ENCODE results near the gene GRPEL2.
A peak's percentile ranks its signal among the peaks of the same experiment; 100 is the strongest.

Gene GRPEL2

DNA sequence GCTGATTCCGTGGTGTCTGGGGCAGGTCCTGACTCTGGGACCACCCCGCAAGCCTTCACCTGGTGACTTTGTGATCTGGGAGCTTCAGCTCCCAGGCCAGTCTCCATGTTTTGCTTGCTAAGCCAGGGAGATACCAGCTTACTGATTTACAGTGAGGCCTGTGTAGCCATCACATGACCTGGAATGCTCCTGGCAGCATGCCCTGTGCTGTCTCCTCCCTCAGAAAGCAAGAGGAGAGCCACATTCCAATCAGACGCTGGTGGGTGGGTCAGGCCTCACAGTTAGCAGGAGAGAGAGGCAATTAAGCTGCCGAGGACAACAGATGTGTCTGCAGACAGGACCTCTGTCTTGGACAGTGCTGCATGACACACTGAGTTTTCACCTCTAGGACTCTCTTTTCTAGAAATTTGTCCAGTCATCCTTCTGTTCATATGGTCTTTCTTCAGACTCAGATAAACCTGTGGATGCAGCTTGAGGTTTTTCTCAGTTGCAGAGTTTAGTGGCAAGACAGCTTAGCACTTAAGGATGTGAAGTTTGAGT, 24.4 kb upstream of the GRPEL2 start:
- peak; percentile 71 for DNase-seq

DNA sequence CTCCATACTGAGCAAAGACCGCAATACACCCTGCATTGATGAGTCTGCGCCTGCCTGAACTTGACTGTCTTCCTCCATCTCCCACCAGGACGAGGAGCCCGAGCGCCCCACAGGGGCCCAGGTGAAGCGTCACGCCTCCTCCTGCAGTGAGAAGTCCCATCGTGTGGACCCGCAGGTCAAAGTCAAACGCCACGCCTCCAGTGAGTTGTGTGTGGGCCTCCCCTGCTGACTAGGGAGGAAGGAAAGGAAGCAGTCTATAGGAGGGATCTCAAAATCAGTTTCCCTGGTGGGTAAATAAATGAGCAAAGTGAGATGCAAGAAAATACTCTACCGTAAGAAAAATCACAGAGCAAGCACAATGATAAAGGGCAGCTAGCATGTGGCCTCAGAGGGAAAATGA, 22.8 kb upstream of the GRPEL2 start:
- DNase-seq: no peak

DNA sequence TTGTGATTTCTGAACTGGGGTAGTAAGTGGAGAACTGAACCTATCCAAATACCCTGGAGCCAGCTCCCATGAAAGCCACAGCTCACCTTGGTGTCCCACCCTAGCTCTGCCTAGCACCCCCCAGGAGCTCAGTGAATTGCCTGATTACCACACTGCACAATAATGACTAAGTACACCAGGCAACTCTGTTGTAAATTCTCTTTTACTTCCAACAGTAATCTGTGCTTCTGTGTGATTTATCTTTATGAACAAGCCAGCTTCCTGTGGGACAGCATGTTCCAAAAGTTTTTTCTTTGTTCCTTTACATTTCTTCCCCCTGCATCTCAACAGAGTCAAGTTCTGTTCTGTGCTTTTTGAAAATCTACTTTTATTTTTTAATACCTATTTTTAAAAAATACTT, 22.1 kb upstream of the GRPEL2 start:
- DNase-seq: no peak

DNA sequence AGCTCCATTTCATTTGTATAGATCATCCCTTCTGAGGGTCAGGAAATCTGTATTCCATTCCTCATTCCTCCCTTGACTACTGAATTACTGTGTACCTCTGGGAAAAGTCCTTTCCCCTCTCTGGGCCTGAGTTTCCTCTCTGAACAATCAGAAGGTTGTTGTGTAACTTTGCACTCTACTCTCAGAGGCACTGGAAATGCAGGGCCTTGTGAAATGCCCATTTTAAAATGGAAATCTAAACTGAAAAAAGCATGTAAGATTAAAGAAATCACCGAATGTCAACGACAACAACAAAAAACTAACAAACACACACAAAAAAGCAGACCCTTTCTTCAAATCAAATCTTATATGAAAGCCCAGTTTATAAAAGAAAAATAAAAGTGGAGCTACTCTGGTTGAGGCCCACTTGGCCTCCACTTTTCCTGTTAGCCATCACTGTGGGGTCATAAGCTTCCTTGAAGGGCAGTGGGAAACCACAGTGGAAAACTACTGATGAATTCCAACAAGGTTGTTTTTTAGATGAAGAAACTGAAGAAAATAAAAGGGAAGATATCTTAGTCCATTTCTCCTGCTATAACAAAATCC, 21.6 kb upstream of the GRPEL2 start:
- no peak for DNase-seq

DNA sequence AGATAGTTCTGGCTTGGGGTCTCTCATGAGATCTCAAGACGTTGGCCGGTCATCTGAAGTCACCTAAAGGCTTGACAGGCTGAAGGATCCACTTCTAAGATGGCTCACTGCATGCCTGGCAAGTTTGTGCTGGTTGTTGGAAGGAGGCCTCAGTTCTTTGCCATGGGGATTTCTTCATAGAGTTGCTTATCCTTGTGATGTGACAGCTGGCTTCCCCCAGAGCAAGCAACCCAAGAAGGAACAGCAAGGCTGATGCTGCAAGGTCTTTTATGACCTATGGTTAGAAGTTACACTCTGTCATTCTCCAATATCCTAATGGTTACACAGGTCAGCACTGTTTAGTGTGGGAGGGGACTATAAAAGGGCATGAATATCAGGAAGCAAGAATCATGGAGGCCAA, 20.7 kb upstream of the GRPEL2 start:
- DNase-seq: no peak

DNA sequence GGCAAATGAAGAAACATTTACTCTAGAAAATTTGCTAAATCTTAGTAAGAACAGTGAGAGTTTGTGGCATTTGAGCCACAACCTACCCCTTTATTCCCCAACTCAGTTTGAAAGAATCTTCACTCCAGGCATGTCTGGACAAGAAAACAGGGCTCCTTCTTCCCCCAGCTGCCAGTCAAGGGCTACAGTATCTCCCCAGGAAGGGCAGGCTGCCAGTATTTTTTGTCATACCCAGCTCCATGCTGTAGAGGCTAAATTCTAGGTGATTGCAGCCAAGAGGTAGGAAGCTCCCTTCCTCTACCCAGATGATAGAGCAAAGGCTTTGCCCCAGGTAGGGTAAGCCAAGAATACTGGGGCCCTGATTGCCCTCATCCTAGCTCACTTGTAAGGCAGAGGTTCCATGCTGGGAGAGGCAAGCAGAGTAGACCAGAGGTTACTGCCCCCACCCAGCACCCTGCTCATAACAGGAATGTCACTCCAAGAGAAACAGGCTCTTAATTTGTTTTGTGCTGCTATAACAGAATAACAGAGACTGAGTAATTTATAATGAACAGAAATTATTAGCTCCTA, 20.0 kb upstream of the GRPEL2 start:
- no peak for DNase-seq

DNA sequence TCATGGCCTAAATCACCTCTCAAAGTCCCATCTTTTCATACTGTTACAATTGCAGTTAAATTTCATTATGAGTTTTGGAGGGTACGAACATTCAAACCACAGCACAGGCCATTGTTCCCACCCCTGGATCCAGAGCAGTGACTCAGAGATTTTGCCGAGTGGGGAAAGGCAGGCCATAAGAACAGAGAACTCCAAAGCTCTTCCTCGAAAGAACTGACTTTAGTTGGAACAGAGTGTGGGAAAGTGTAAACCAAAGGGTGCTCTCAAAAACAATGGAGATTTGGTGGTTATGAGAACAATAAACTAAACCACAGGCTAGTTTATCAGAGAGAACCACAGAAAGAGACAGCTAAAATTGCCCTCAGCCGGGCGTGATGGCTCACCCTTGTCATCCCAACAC, 19.4 kb upstream of the GRPEL2 start:
- DNase-seq: no peak

DNA sequence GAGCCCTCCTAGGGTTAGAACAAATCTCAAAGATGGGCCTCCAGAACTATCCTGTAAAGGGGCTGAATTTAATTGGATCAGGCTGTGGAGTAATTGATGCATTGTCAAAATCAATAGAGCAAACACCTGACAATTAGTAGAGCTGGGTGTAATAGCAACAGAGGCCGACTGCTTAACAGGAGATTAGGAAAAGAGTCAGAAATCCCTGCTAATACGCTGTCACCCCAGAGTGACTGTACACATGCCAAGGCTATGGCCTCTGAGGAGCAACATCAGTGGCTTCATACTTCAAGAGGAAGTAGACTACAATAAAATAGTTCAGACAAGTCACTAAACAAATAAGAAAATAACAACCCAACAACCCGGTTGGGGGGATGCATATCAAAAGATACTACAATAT, 18.7 kb upstream of the GRPEL2 start:
- no peak for DNase-seq

DNA sequence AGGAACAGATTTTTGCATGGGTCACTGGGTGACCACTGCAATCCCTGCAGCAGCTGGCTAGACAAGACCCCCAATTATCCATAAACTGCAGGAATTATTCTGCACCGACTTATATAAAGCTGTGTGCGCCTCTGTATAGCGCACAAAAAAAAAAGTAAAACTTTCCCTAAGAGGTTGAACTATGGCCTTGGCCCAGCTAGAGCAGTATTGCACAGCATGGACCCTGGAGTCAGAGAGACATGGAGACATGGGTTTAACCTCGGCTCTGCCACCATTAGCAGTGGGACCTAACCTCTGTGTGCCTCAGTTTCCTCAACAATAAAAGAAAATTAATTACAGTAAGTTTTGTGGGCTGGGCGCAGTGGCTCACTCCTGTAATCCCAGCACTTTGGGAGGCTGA, 17.1 kb upstream of the GRPEL2 start:
- no peak for DNase-seq

DNA sequence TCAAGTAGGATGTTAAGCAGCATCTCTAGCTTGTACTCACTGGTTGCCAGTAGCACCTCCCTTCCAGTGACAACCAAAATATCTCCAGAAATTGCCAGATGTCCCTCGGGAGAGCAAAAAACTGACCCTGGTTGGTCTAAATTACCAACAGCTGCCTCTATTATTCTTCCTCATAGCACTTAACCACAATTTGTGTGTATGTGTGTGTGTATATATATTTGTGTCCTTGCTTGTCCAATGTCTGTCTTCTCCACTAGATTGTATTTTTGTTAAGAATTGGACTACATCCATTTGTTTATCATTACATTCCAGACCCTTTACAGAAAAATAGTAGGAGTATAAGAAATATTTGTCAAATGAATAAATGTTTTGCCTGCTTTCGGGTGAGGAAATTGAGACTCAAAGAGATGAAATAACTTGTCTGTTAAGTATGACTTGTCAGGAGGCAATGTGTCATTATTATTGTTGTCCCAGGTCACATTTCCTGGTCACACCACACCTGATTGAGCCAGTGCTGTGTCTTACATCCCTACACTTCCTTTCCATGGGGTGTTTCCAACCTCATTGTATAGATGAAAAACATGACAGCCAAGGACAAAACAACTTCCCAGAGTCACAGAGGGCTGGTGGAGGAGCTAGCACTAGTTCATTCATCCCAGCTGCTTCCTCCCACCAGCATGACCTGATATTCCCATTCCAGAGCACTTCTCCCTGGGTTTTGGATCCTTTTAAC, 11.4 kb upstream of the GRPEL2 start:
- DNase-seq: no peak

DNA sequence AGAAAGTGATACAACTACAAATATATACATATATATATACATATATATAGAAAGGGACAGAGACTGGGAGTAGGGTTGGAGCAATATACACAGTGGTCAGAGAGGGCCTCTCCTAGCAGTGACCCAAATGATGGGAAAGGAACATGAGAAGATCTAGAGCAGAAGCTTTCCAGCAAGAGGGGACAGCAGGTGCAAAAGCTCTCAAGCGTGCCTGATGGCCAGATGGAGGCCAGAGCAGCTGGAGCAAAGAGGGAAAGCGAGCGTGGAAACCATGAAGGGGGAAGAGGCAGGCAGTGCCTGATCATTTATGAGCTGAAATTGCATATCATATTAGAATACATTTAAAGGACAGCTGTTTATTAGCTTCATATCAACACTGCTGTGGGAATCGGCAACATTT, 7.6 kb upstream of the GRPEL2 start:
- DNase-seq: peak; percentile 57

DNA sequence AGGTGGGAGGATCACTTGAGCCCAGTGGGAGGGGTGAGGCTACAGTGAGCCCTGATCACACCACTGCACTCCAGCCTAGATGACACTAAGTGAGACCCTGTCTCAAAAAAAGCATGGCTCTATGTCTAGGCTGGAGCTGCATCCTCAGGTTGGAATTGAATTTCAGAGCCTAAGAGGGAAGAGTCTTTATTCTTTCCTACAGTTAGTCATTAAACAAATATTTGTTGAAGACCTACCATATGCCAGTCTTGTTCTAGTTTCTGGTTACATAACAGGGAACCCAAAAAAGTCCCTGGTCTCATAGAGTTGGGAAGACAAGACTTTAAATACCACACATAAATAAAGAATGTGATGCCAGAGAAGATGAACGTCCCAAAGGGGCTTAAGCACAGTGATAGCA, 6.9 kb upstream of the GRPEL2 start:
- DNase-seq: peak; percentile 4

DNA sequence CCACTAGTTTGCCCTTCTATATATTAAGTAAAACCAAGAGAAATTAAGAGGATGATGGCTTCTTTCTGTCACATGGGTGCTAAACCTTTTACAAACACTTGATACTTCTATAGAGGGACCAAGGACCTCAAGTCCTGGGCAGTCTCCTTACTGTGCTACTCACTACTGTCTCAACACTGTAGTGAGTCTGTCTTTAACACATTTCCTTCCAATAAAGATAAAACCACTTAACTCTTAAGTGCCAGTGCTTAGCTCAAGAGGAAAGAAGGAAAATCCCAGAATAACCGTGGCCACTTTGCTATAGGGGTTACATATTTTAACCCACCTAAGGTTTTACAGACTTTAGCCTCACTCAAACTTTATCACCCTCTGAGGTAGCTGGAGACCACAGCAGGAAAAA, 4.4 kb upstream of the GRPEL2 start:
- no peak for DNase-seq

DNA sequence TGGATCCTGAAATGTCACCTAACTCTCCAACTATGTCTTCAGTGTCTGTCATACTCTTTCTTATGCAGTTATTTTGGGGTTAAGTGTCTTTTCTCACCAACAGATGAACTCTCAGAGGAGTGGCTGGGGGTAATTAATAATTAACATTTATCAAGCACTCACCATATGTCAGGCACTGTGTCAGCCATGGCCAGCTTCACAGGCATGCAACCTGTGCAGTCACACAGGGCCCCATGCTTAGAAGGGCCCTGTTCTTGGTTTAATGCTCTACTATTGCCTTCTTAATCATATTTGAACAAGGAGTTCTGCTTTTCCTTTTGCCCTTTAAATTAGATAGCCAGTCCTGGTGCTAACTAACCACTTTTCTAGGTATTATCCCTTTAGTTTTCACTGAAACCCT, 3.4 kb upstream of the GRPEL2 start:
- DNase-seq: no peak

DNA sequence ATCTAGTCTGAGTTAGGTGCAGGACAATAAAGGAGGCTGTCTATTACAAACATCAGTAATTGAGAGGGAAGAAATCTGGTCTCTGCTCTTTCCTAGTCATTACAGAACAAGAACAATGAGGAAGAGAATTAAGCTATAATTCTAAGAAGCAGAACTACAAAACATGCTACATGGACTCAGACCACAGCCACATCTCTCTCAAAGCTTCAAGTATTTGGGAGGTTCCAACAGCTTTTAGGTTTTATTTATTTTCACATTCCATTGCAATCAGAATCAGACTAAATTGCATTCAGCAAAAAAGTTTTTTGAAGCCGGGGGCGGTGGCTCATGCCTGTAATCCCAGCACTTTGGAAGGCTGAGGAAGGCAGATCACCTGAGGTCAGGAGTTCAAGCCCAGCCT, 1.1 kb upstream of the GRPEL2 start:
- DNase-seq: no peak

DNA sequence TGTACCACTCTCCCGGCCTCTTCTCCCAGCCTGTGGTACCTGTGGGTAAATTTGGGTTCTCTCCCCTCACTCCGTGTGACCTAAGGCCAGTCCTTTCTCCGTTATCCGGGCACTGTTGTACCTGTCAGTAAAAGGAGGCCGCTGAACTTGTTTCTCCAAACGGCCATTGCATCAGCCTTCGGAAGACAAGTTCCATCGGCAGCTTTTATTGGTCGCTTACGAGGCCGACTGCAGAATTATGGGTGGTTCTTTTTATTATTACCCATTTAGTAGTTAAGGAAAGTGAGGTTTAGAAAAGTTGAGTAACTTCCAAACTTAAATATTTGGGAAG, 558 bp downstream of the GRPEL2 start:
- DNase-seq: no peak

DNA sequence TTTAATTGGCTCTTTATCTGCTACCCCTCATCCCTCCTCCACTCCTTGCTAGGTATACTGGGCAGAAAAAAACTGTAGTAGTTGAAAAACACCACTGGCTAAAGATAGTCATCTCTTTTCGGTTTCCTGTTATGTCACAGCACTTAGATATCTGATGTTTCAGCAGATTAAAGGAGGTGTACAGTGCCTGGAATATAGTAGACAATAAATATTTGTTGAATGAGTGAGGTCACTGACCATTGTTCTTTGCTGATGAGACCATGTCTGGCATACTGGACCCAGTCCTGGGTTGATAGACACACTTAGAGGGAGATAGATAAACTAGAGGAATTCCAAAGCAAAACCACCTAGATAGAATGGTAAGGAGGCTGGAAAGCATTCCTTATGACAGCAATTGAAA, 3.2 kb downstream of the GRPEL2 start:
- no peak for DNase-seq

DNA sequence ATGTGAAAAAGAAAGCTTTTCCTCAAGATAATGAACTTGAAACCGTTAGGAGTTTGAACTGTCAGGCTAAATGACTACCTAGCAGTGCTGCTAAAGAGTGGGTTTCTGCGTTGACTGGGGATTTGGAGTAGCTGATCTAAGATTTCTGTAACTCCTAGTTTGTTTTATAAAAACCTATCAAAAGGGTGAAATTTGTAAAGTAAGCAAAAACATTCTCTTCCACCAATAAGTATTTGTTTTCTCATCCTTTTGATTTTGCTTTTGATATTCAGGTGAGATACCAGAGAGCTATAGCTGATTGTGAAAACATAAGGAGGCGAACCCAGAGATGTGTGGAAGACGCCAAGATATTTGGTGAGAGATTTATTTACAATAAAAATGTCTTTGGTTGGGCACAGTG, 4.1 kb downstream of the GRPEL2 start:
- no peak for DNase-seq

DNA sequence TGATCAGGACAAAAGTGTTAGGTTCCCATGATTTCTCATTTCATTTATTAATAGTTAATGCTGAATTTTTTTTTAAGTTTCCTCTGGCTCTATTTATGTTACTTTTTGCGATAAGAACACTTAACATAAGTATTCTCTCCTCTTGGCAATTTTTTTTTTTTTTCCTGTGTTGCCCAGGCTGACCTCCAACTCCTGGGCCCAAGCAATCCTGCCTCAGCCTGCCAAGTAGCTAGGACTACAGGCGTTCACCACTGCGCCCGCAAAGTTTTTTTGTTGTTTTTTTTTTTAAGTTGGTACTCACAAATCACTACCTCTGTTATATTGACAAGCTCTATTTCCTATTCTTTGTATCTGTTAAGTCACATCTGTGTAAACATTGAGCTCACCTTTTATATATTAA, 6.9 kb downstream of the GRPEL2 start:
- DNase-seq: no peak

DNA sequence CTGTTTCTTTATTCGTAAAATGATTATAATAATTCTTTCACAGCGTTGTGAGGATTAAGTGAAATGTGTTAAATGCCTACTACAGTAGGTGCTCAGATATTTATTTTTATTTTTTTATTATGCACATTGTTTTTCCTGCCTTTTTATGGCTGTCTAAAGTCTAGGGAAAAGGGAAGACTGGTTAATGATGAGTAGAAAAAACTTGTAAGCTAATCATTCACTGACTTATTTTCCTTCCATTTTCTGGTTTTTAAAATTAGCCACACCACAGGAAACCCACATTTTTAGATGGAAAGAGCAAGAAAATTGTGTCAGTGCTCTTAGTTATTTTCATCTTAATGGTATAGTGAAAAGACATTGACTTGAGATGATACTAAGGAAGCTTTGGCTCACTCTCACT, 8.6 kb downstream of the GRPEL2 start:
- DNase-seq: no peak

DNA sequence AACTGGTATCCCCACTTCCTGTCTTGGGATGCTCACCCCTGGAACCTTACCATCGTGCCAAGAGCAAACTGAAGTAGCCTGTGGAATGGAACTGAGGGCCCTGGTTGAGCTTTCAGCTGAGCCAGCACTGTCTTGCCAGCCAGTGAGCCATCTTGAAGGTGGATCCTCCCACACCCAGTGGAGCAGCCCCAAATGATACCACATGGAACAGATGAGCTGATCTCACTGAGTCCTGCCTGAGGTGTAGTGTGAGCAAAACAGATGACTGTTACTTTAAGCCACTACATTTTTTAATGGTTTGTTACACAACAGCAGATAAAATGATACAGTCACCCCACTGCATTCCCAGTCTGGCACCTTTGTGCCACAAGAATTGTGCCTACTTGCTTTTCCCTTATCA, 10.4 kb downstream of the GRPEL2 start:
- DNase-seq: no peak

DNA sequence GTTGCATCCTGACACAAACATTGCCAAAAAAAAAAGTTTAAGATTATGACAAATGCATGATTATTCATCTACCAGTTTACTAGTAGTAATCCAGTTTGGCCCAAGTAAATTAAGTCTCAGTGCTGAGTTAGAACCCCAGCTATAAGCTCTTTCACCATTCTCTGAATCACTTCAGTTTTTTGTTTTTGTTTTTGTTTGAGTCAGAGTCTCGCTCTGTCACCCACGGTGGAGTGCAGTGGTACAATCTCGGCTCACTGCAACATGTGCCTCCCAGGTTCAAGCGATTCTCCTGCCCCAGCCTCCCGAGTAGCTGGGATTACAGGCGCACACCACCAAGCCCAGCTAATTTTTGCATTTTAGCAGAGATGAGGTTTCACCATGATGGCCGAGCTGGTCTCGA, 11.1 kb downstream of the GRPEL2 start:
- DNase-seq: no peak

DNA sequence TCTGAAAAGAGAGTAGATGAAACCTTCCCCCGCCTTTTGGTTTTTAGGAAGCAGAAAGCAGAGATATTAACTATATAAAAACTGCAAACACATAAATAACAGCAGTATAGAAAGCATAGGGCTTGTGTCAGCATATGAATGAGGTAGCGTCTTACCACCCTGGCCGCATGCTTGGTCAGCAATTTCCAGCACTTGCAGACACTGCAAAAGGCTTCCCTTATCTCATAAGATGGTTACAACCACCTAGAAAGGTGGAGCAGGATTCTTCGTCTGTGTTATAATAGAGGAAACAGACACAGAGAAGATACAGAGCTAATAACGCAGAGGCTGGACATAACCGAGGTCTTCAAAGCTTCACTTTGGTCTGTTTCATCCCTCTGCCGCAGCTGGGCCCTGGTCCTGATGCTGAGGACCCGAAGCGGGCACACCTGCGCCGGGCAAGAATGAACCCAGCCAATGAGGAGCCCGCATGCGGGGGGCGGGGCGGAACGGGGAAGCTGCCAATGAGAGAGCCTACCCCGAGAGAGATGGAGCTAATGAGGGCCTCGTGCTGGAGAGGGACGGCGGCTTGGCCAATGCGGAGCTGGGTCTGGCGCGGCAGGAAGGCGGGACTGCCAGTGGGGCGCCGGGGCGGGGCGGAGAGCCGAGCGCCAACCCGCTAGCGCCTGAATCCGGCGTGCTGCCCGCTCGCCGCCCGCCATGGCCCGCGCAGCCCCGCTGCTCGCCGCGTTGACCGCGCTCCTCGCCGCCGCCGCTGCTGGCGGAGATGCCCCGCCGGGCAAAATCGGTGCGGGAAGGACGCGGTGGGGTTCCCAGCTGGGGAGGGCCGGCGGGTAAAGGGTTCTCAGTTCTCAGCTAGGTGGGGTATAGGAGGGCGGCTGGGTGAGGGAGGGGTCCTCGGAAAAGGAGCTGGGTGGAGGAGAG, 12.3 kb downstream of the GRPEL2 start, which contains the start of gene PCYOX1L:
PCYOX1L (plus strand) TSS at position 677 of the 924 bp plus-strand sequence; CDS start at position 700, 23 bp downstream.
- DNase-seq: peak; percentile 97

DNA sequence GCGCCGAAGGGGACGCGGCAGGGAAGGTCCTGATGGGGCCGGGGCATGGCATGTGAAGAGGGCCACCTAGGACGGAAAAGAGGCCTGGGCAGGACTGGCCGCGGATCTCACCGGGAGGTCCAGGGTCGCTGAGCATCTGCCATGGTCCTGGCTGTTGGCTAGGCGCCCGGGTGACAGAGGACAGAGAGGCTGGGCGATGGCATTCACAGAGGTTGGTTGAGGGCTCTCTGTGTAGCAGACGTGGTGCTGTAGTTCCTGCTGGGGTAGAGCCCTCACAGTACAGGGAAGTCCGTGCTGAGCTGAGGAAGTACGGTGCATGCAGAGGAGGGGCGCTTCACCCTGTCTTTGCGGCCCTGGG, 13.0 kb downstream of the GRPEL2 start:
- DNase-seq: peak; percentile 26

All from NCI-H774 (cell line).